Karpas-422 (cell line): ENCODE data around the gene AJUBA. TPM values are rescaled to one million over a fixed set of nuclear protein-coding genes. Genes with fewer than 3 reads are reported as not detected.
"Not testable (repeated sequence)": the region's sequence is repeated elsewhere in the genome, so short reads cannot be mapped to it uniquely, and the experiment has no call there.

Experiments
- DNase-seq: peaks from one replicate; pipeline ENCODE4 v3.0.0-alpha.2; 2015
- H2AFZ ChIP-seq: fragments of 200-600 bp; sonication (generic); 2 replicates; pipeline ENCODE4 v1.6.1; 2014; ENCODE audit warnings: antibody characterized with exemption, low read length, mixed read lengths
- H3K27ac ChIP-seq: fragments of 200-600 bp; sonication (generic); 2 replicates; pipeline ENCODE4 v1.5.1; 2014; ENCODE audit warnings: mild to moderate bottlenecking, low read length, moderate library complexity
- H3K27me3 ChIP-seq: fragments of 200-600 bp; sonication (generic); 2 replicates; pipeline ENCODE4 v1.6.1; 2014; ENCODE audit warnings: low read length, mixed read lengths
- H3K36me3 ChIP-seq: fragments of 200-600 bp; sonication (generic); 2 replicates; pipeline ENCODE4 v1.6.1; 2014; ENCODE audit warnings: low read length, mixed read lengths; ENCODE audit not compliant: insufficient read depth
- H3K4me1 ChIP-seq: fragments of 200-600 bp; sonication (generic); 2 replicates; pipeline ENCODE4 v1.6.1; 2014; ENCODE audit warnings: mild to moderate bottlenecking, low read length, mixed read lengths
- H3K4me2 ChIP-seq: fragments of 200-600 bp; sonication (generic); 2 replicates; pipeline ENCODE4 v1.6.1; 2014; ENCODE audit warnings: low read length, low read depth, mild to moderate bottlenecking; ENCODE audit not compliant: poor library complexity, severe bottlenecking
- H3K4me3 ChIP-seq: fragments of 200-600 bp; sonication (generic); 2 replicates; pipeline ENCODE4 v1.5.1; 2014; ENCODE audit warnings: mild to moderate bottlenecking, antibody characterized with exemption, low read length, mixed read lengths
- H3K79me2 ChIP-seq: fragments of 200-600 bp; sonication (generic); 2 replicates; pipeline ENCODE4 v1.6.1; 2014; ENCODE audit warnings: mild to moderate bottlenecking, low read length, mixed read lengths
- H3K9ac ChIP-seq: fragments of 200-600 bp; sonication (generic); 2 replicates; pipeline ENCODE4 v1.6.0; 2014; ENCODE audit warnings: low read length
- H3K9me2 ChIP-seq: fragments of 200-600 bp; sonication (generic), shearing (Covaris generic); replicated peaks from 2 replicates; pipeline ENCODE4 v1.6.0; 2014; ENCODE audit warnings: mild to moderate bottlenecking, low read length, moderate library complexity; ENCODE audit not compliant: insufficient read depth
- H3K9me3 ChIP-seq: fragments of 300-700, 200-600 bp; sonication (generic); 2 replicates; pipeline ENCODE4 v1.6.1; 2014; ENCODE audit warnings: low read length, mixed read lengths
- H4K20me1 ChIP-seq: fragments of 200-600 bp; sonication (generic); 2 replicates; pipeline ENCODE4 v1.6.1; 2014; ENCODE audit warnings: mild to moderate bottlenecking, antibody characterized with exemption, low read length, low read depth; ENCODE audit not compliant: insufficient read depth
- total RNA-seq: library from RNA; depleted of rRNA; stranded (reverse); fragments of >200 nt; shearing (Covaris generic); gene quantifications from 2 replicates; pipeline ENCODE4 v1.2.3, GENCODE V29; 2014; ENCODE audit warnings: low replicate concordance

The AJUBA gene
- total RNA-seq, 1 experiment from 2014 or later, result not detected

GRCh38 chr14:22955702-22956569 lies 26.4 kb downstream of the AJUBA start:
- DNase-seq, result peak; percentile 58
- no peaks in the 10 kb centered on the region for H3K9me3 ChIP-seq
- H4K20me1 ChIP-seq, result no peaks in the 10 kb centered on the region
- peak overlapping the region; percentile 66 for H3K27ac ChIP-seq
- no peaks in the 10 kb centered on the region for H3K27me3 ChIP-seq
- H3K79me2 ChIP-seq, result peaks cover 12% of the 10 kb centered on the region; the same call in 1 of the 2 replicates
- no peaks in the 10 kb centered on the region for H3K36me3 ChIP-seq
- H3K9me2 ChIP-seq, result no peaks in the 10 kb centered on the region
- H2AFZ ChIP-seq, result peak overlapping the region; percentile 74; the same call in 1 of the 2 replicates
- peak overlapping the region; percentile 89 for H3K4me2 ChIP-seq
- H3K9ac ChIP-seq, result peak overlapping the region; percentile 79
- peaks cover 19% of the 10 kb centered on the region for H3K4me1 ChIP-seq
- H3K4me3 ChIP-seq, result peak overlapping the region; percentile 74

GRCh38 chr14:22952418-22952817 lies 29.9 kb downstream of the AJUBA start:
- H3K4me1 ChIP-seq, result peaks cover 16% of the 10 kb centered on the region
- no peaks in the 10 kb centered on the region for H3K36me3 ChIP-seq
- H3K4me2 ChIP-seq, result no peak overlapping the region
- H3K9me3 ChIP-seq, result no peaks in the 10 kb centered on the region
- no peaks in the 10 kb centered on the region for H4K20me1 ChIP-seq
- peaks cover 12% of the 10 kb centered on the region; the same call in 1 of the 2 replicates for H3K79me2 ChIP-seq
- H2AFZ ChIP-seq, result no peak overlapping the region
- no peaks in the 10 kb centered on the region for H3K27me3 ChIP-seq
- H3K27ac ChIP-seq, result no peak overlapping the region
- DNase-seq, result no peak
- no peak overlapping the region for H3K4me3 ChIP-seq
- no peaks in the 10 kb centered on the region for H3K9me2 ChIP-seq
- no peak overlapping the region for H3K9ac ChIP-seq

- not testable (repeated sequence) for DNase-seq, H3K9ac ChIP-seq, H3K36me3 ChIP-seq, H3K27ac ChIP-seq, H4K20me1 ChIP-seq, H3K4me2 ChIP-seq, H3K9me2 ChIP-seq, H3K9me3 ChIP-seq, H3K4me3 ChIP-seq, H2AFZ ChIP-seq, H3K27me3 ChIP-seq
- H3K4me1 ChIP-seq, result peaks cover 12% of the 10 kb centered on the region
- peaks cover 12% of the 10 kb centered on the region; the same call in 1 of the 2 replicates for H3K79me2 ChIP-seq
Observed at GRCh38 chr14:22951795-22952194, 30.6 kb downstream of the AJUBA start.

GRCh38 chr14:22945642-22946041 lies 36.7 kb downstream of the AJUBA start:
- peaks cover 10% of the 10 kb centered on the region; the same call in 1 of the 2 replicates for H3K36me3 ChIP-seq
- no peak for DNase-seq
- H3K4me2 ChIP-seq, result no peak overlapping the region
- H3K27ac ChIP-seq, result no peak overlapping the region
- H4K20me1 ChIP-seq, result no peaks in the 10 kb centered on the region
- H2AFZ ChIP-seq, result no peak overlapping the region
- H3K9me3 ChIP-seq, result no peaks in the 10 kb centered on the region
- H3K9ac ChIP-seq, result no peak overlapping the region
- H3K4me1 ChIP-seq, result no peaks in the 10 kb centered on the region
- H3K9me2 ChIP-seq, result no peaks in the 10 kb centered on the region
- no peaks in the 10 kb centered on the region for H3K79me2 ChIP-seq
- H3K4me3 ChIP-seq, result no peak overlapping the region
- no peaks in the 10 kb centered on the region for H3K27me3 ChIP-seq

- Histone ChIP-seq H2AFZ (no peak overlapping the region), H4K20me1 (no peaks in the 10 kb centered on the region), H3K27ac (no peak overlapping the region), H3K27me3 (no peaks in the 10 kb centered on the region), H3K79me2 (no peaks in the 10 kb centered on the region), H3K36me3 (no peaks in the 10 kb centered on the region), H3K9me3 (no peaks in the 10 kb centered on the region), H3K9ac (no peak overlapping the region), H3K9me2 (no peaks in the 10 kb centered on the region), H3K4me3 (no peak overlapping the region), H3K4me1 (no peaks in the 10 kb centered on the region), H3K4me2 (no peak overlapping the region)
- no peak for DNase-seq
Observed at GRCh38 chr14:22939684-22940083, 42.7 kb downstream of the AJUBA start.

- Histone ChIP-seq H3K36me3 (no peaks in the 10 kb centered on the region), H3K79me2 (no peaks in the 10 kb centered on the region), H3K27ac (no peak overlapping the region), H3K4me2 (no peak overlapping the region), H3K27me3 (no peaks in the 10 kb centered on the region), H3K4me3 (no peak overlapping the region), H3K4me1 (peaks cover 1% of the 10 kb centered on the region), H4K20me1 (no peaks in the 10 kb centered on the region), H2AFZ (no peak overlapping the region), H3K9me3 (no peaks in the 10 kb centered on the region), H3K9ac (no peak overlapping the region), H3K9me2 (no peaks in the 10 kb centered on the region)
- DNase-seq, result no peak
Observed at GRCh38 chr14:22935156-22935555, 47.2 kb downstream of the AJUBA start.

GRCh38 chr14:22932146-22932545 lies 50.2 kb downstream of the AJUBA start:
- H3K4me2 ChIP-seq, result no peak overlapping the region
- no peaks in the 10 kb centered on the region for H3K9me3 ChIP-seq

GRCh38 chr14:22929961-22930364 lies 52.4 kb downstream of the AJUBA start:
- Histone ChIP-seq H3K4me2 (peak overlapping the region; percentile 95), H2AFZ (peak overlapping the region; percentile 93), H4K20me1 (no peaks in the 10 kb centered on the region), H3K27ac (peak overlapping the region; percentile 49), H3K27me3 (no peaks in the 10 kb centered on the region), H3K9me2 (no peaks in the 10 kb centered on the region), H3K9ac (peak overlapping the region; percentile 71), H3K4me1 (peaks cover 35% of the 10 kb centered on the region), H3K79me2 (peaks cover 36% of the 10 kb centered on the region), H3K4me3 (peak overlapping the region; percentile 84), H3K36me3 (peaks cover 20% of the 10 kb centered on the region), H3K9me3 (no peaks in the 10 kb centered on the region)
- DNase-seq, result no peak

More at GRCh38 chr14:22932146-22932545, 50.2 kb downstream of the AJUBA start:
- Histone ChIP-seq H3K79me2 (peaks cover 20% of the 10 kb centered on the region), H3K4me3 (no peak overlapping the region), H3K9me2 (no peaks in the 10 kb centered on the region), H3K36me3 (0 out of 2 replicates have a peak, but pooled peaks cover 3% of the 10 kb centered on the region), H2AFZ (no peak overlapping the region), H3K9ac (no peak overlapping the region), H3K27me3 (no peaks in the 10 kb centered on the region), H4K20me1 (no peaks in the 10 kb centered on the region), H3K27ac (no peak overlapping the region), H3K4me1 (peaks cover 19% of the 10 kb centered on the region)
- DNase-seq, result no peak
